ENCODE measurements around the gene VSTM2B. TPM values are rescaled to one million over a fixed set of nuclear protein-coding genes. Genes with fewer than 3 reads are reported as not detected.

VSTM2B gene
- total and polyA plus RNA-seq, 10 donors = not detected

DNA sequence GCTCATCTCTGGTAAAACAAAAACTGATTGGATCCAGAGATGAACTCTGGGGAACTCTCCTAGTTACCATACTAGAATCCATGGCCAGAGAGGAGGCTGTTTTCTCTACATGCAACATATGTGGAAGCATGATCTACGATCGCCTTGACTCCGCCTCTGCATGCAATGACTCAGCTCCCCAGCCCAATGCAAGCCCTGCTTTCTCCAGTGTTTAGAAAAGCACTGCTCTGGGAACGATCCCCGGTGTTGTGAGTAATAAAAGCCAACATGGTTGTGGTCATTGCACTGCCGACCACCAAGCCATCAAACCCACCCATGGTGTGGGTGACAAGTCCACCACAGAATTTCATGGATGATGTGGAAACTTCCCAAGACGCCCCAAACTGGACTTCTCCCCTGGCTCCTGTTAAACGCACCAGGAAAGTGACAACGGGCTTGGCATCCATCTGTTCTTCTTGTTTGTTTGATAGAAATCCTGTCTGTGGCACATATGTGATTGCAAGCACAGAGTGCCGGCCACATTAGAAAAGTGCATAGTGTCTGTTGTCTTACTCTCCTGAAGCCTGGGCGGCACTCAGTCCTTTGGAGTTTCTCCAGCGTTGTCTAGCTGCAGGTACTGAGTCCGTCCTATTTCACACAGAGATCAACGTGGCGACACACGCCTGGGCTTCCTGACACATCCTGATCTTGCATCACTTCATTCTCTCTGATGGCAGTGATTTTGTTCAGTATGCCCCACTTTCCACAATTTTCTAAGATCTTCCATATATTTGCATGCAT is 36.4 kb upstream of the VSTM2B start:
- intact Hi-C loops (cut with DNase I; ENCODE audit: low total_unique reads) = no loop called here
- peaks cover 0 to 62% (median 0%) of the 10 kb centered on the region in 7 donors for H3K27me3 ChIP-seq (replicated peaks in 1 of 7)
- no peak overlapping the region for H3K4me3 ChIP-seq
- DNase-seq = no peak
- peaks cover 0 to 9% (median 0%) of the 10 kb centered on the region in 6 donors for H3K4me1 ChIP-seq
- H3K27ac ChIP-seq = no peak overlapping the region
- no peaks in the 10 kb centered on the region for H3K9me3 ChIP-seq
- no peaks in the 10 kb centered on the region for H3K36me3 ChIP-seq
- 80 to 87% (median 82%) methylated on average over 16 of the region's 16 CpGs for WGBS, 5 donors
- TF ChIP-seq, protein P1, sequence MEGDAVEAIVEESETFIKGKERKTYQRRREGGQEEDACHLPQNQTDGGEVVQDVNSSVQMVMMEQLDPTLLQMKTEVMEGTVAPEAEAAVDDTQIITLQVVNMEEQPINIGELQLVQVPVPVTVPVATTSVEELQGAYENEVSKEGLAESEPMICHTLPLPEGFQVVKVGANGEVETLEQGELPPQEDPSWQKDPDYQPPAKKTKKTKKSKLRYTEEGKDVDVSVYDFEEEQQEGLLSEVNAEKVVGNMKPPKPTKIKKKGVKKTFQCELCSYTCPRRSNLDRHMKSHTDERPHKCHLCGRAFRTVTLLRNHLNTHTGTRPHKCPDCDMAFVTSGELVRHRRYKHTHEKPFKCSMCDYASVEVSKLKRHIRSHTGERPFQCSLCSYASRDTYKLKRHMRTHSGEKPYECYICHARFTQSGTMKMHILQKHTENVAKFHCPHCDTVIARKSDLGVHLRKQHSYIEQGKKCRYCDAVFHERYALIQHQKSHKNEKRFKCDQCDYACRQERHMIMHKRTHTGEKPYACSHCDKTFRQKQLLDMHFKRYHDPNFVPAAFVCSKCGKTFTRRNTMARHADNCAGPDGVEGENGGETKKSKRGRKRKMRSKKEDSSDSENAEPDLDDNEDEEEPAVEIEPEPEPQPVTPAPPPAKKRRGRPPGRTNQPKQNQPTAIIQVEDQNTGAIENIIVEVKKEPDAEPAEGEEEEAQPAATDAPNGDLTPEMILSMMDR (IDR thresholded peaks at IDR 0.05 in 8 of 11, conservative IDR thresholded peaks at IDR 0.05 in 3 of 11) = no peak
- TF ChIP-seq POLR2AphosphoS5 (IDR thresholded peaks at IDR 0.05) (no peak), POLR2A (IDR thresholded peaks at IDR 0.05) (no peak)

DNA sequence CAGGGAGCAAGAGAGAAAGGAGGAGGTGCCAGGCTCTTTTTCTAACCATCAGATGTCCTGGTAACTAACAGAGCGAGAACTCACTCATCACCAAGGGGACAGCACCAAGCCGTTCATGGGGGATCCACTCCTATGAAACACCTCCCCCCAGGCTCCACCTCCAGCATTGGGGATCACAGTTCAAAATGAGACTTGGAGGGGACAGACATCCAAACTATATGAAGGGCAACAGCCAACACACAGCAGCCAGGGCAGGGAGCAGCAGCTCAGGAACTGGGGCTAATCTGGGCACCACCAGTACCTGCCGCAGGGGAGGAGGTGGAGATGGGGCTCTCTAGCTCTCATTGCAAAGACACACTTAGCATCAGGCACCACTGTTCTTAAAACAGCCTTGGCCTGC is 34.3 kb upstream of the VSTM2B start:
- intact Hi-C loops (cut with DNase I; ENCODE audit: low total_unique reads) = no loop called here
- no peaks in the 10 kb centered on the region for H3K36me3 ChIP-seq
- H3K9me3 ChIP-seq = no peaks in the 10 kb centered on the region
- H3K4me3 ChIP-seq = no peak overlapping the region
- no peak overlapping the region for H3K27ac ChIP-seq
- no peak for DNase-seq
- H3K4me1 ChIP-seq = peaks cover 0 to 9% (median 0%) of the 10 kb centered on the region in 6 donors
- WGBS, 5 donors = 56 to 91% (median 74%) methylated on average over 3 of the region's 3 CpGs
- TF ChIP-seq POLR2AphosphoS5 (IDR thresholded peaks at IDR 0.05) (no peak), POLR2A (IDR thresholded peaks at IDR 0.05) (no peak)
- TF ChIP-seq, protein P1 (IDR thresholded peaks at IDR 0.05 in 8 of 11, conservative IDR thresholded peaks at IDR 0.05 in 3 of 11) = no peak
- peaks cover 0 to 49% (median 0%) of the 10 kb centered on the region in 7 donors for H3K27me3 ChIP-seq (replicated peaks in 1 of 7)

DNA sequence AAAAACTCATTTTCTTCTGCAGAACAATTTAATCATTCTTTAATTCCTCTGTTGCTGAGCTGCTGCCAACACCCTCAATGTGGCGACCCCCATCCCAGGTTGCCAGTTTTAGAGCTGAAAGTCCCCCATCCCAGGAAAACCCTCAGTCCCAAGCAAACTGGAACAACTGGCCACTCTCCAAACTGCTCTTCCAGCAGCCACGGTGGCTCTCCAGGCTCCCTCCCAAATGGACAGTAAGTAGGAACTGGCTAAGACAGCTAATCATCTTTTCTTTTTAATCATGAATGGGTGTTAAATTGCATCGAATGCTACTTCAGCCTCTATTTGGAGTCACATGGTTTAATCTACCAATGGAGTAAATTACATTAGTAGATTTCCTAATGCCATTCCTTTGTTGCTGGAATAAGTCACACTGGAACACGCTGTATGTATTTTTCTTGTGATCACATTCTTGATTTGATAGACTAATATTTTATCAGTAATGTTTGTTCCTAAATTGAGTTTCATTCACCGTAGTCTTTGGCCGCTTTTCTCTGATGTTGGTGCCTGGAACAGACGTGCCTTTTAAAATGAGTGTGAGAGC is 33.7 kb upstream of the VSTM2B start:
- Histone ChIP-seq H3K4me3 (no peak overlapping the region), H3K4me1 (peaks cover 0 to 9% (median 0%) of the 10 kb centered on the region in 6 donors), H3K27me3 (replicated peaks in 1 of 7) (peaks cover 0 to 51% (median 0%) of the 10 kb centered on the region in 7 donors), H3K9me3 (no peaks in the 10 kb centered on the region), H3K27ac (no peak overlapping the region), H3K36me3 (no peaks in the 10 kb centered on the region)
- DNase-seq = no peak
- 33 to 38% (median 35%) methylated on average over 7 of the region's 7 CpGs for WGBS, 5 donors
- TF ChIP-seq POLR2A (IDR thresholded peaks at IDR 0.05) (no peak), POLR2AphosphoS5 (IDR thresholded peaks at IDR 0.05) (no peak)
- TF ChIP-seq, protein P1 (IDR thresholded peaks at IDR 0.05 in 8 of 11, conservative IDR thresholded peaks at IDR 0.05 in 3 of 11) = no peak
- intact Hi-C loops (cut with DNase I; ENCODE audit: low total_unique reads) = no loop called here

DNA sequence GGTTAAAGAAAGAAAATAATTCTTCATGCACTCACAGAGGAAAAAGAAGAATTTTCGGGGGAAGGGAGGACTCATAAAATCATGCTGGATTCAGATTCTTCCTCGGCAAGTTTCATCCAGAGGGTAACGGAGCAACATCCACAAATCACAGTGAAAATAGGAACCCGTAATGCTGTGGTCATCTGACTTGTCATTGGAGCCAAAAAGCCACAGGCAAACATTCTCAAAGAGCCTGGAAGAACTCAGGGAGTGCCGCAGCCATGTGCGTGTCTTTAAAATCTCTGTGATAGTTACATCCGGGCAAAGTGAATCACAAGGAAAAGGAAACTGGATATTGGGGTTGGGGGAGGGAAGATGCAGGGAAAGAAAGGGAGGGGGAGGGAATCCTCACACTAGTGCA is 33.0 kb upstream of the VSTM2B start:
- 7 to 16% (median 10%) methylated on average over 7 of the region's 7 CpGs for WGBS, 5 donors
- no peaks in the 10 kb centered on the region for H3K9me3 ChIP-seq
- intact Hi-C loops (cut with DNase I; ENCODE audit: low total_unique reads) = no loop called here
- H3K27ac ChIP-seq = no peak overlapping the region
- DNase-seq = no peak
- H3K4me3 ChIP-seq = no peak overlapping the region
- TF ChIP-seq POLR2A (IDR thresholded peaks at IDR 0.05) (no peak), POLR2AphosphoS5 (IDR thresholded peaks at IDR 0.05) (no peak)
- TF ChIP-seq, protein P1 (IDR thresholded peaks at IDR 0.05 in 8 of 11, conservative IDR thresholded peaks at IDR 0.05 in 3 of 11) = no peak
- H3K36me3 ChIP-seq = no peaks in the 10 kb centered on the region
- peaks cover 0 to 54% (median 0%) of the 10 kb centered on the region in 7 donors for H3K27me3 ChIP-seq (replicated peaks in 1 of 7)
- H3K4me1 ChIP-seq = peaks cover 0 to 9% (median 0%) of the 10 kb centered on the region in 6 donors

All from spleen (tissue), 11 donors.